MV-4-11 (cell line): ENCODE measurements around the gene PGBD5.
A peak's percentile ranks its signal among the peaks of the same experiment; 100 is the strongest.
"Not testable (repeated sequence)": the region's sequence is repeated elsewhere in the genome, so short reads cannot be mapped to it uniquely, and the experiment has no call there.

ENCODE experiments used
- DNase-seq: peaks from one replicate; lab custom pipeline; 2025; lab: John Stamatoyannopoulos, UW

The PGBD5 gene

GRCh38 chr1:230424391-230425251 is 1.5 kb downstream of the PGBD5 start:
- peak; percentile 77 for DNase-seq

GRCh38 chr1:230423951-230424350 is 2.2 kb downstream of the PGBD5 start:
- no peak for DNase-seq

GRCh38 chr1:230423261-230423660 is 2.9 kb downstream of the PGBD5 start:
- no peak for DNase-seq

- DNase-seq = no peak
Observed at GRCh38 chr1:230422221-230422981, 3.7 kb downstream of the PGBD5 start.

GRCh38 chr1:230421481-230421880 is 4.7 kb downstream of the PGBD5 start:
- DNase-seq = peak; percentile 45

- DNase-seq = not testable (repeated sequence)
Observed at GRCh38 chr1:230420372-230420771, 5.8 kb downstream of the PGBD5 start.

- DNase-seq = no peak
Observed at GRCh38 chr1:230416430-230416829, 9.7 kb downstream of the PGBD5 start.

DNA sequence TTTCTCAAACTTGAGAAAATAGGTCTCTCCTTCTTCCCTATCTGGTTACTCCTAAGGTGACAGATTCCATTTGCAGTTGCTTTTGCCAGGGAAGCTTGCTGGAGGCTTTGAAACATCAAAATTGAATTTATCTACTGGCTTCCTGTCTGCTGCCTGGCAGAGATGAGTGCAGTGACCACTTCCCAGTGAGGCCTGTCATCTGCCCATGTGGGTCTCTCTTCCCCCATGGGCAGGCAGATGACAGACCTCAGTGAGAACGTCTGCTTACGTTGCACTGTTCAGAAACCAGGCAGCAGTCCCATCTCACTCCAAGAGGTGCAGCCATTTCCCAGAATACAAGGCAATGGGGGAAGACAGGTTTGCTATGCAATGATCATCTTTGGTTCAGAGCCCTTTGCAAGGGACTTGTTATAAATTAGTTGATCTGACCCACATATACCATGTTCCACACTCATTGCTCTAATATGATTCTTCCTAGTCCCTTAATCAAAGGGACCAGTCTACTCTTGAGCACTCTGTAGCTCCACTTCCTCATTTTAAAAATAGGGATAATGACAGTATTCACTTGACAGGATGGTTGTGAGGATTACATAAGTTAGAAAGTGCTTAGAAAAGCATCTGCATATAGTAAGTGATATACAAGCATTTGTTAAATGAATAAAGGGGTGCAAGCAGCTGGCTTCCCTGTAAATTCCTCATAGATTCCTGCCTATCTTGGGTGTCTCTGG is 10.6 kb downstream of the PGBD5 start:
- peak; percentile 89 for DNase-seq

GRCh38 chr1:230414694-230415093 is 11.4 kb downstream of the PGBD5 start:
- no peak for DNase-seq

GRCh38 chr1:230414102-230414501 is 12.0 kb downstream of the PGBD5 start:
- DNase-seq = no peak

DNA sequence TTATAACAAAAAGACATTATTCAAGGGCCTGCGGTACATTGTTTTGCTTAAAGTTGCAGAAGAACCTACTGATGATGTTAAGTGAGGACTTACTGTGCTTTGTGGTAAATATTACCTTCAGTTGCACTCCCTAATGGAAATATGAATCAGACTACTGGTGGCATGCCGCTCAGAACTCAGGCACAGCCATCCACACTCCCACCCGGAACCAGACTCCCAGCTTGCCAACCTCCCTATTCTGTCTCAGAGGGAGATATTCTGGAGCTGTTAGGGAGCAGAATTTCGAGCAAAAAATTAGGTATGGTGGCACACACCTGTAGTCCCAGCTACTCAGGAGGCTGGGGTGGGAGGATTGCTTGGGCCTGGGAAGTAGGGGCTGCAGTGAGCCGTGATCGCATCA is 13.1 kb downstream of the PGBD5 start:
- DNase-seq = no peak

DNA sequence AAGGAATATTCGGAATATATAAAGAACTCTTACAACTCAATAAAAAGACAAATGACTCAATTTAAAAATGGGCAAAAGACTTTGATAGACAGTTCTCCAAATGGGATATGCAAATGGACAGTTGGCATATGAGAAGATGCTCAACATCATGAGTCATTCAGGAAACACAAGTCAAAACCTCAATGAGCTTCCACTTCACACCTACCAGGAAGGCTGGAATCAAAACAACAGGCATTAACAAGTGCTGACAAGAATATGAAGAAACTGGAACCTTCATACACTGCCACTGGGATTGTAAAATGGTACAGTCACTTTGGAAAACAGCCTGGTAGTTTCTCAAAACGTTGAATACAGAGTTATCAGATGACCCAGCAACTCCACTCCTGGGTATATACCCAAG is 17.2 kb downstream of the PGBD5 start:
- no peak for DNase-seq

DNA sequence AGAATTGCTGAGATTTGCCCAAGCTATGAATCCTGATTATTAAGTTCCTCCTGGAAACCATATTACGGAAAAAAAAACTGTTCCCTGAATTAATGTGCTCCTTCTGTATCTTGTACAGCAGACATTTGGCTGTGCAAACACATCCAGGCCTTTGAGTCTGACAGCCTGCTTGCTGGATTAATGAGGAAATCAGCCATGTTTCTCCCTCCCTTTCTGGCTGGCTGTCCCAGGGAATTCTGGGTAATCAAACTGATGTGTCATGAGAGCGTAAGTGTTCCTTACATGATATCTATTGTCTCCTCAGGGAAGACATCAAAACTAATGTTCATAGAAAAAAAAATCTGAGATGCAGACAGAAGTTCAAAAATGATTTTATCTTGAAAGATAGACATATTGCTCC is 18.8 kb downstream of the PGBD5 start:
- no peak for DNase-seq

- peak; percentile 69 for DNase-seq
Observed at GRCh38 chr1:230406727-230407126, 19.4 kb downstream of the PGBD5 start.

GRCh38 chr1:230403442-230403841 is 22.7 kb downstream of the PGBD5 start:
- no peak for DNase-seq

DNA sequence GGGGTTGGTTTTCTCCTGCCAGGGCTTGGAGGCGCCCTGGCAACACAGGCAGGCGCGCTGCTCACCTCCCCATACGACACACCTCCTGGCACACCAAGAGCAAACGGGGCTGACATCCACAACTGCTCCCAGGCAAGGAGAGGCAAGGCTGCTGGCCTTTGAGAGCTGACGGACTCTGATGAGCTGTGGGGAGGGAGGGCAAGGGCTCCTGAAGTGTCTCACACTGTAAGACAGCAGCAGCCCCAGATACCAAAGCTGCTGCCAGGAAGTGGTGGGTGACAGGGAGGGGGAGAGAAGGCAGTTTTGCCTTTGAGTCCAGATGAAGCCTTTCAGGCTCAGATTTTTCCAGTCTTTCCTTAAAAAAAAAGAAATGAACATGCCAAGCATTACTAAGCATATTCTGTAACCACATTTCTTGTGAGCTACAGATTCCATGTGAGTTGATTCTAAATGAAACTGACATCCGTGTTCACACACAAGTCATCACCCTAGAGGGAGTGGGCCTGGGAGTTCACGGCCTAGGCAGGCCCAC is 24.3 kb downstream of the PGBD5 start:
- no peak for DNase-seq

DNA sequence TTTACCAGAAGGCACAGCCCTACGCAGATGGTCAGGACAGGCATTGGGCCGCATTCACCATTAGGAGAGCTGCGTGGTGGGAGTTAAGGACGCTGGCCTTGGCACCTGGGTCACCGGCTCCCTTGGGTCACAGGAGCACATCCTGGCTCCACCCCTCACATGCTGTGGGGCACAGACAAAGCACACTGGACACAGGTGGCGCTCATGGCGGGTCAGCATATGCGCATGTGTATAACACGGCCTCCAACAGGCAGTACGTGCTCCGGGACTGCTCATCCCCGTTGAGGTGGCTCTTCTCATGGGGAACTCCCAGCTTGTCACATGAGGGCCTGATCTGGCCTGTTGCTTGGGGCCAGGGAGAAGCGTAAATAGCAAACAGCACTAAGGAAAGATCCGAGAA is 25.0 kb downstream of the PGBD5 start:
- no peak for DNase-seq

DNA sequence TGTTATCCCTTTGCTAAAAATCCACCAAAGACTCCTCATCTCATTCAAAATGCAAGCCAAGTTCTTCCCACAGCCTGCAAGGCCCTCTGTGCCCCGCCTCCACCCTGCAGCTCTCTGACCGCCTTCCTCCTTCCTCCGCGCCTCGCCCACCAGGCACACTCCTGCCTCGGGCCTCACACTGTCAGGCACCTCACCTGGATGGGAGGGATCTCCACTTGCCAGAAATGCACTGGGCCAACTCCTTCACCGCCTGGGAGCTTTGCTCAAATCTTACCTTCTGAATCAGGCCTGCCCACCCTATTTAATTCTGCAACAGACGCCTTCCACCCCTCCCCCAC is 26.2 kb downstream of the PGBD5 start:
- DNase-seq = no peak

DNA sequence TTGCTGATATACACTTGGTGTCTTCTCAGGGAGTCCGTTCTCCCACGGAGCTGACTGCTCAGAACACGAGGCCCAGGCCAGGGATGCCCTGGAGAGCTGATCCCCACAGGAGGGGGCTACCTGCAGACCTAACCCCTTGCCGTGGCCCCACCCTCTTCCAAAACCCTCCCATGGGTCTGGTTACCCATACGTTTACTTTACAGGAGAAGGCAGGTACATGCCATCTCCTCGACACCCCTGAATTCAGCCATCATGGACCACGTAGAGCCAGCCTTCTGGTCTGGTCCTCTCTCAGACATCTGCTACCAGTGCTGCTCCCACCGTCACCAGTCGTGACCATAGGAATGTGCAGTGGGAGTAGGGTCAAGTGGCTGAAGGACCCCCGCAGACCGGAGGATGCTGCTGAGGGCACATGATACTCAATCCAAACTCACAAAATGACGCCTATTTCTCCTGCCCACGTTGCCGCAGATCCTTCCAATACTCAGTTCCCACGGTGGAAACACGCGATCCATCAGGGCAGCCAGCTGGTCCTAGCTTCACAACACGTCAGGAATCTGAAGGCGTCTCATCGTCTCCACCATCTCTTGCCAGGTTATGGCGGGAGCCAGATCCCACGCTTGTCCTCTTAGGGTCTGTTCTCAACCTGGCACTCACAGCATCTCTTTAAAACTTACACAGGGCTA is 26.7 kb downstream of the PGBD5 start:
- no peak for DNase-seq

DNA sequence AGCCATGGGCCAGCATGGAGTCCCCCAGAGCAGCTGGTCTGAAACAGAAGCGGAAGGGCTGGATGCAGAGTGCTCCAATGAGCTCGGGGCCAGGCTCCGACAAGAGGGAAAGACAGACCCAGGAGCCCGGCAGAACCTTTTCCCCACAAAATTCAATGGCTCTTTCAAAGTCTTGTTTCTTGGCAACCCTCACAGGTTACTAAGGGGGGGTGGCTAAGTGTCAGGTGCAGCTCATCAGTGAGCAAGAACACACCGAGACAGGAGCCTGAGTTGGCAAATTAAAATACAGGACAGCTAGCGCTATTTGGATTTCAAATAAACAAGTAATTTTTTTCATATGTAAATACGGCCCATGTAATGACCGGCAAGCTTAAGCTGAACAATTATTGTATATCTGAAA is 27.3 kb downstream of the PGBD5 start:
- DNase-seq = no peak

DNA sequence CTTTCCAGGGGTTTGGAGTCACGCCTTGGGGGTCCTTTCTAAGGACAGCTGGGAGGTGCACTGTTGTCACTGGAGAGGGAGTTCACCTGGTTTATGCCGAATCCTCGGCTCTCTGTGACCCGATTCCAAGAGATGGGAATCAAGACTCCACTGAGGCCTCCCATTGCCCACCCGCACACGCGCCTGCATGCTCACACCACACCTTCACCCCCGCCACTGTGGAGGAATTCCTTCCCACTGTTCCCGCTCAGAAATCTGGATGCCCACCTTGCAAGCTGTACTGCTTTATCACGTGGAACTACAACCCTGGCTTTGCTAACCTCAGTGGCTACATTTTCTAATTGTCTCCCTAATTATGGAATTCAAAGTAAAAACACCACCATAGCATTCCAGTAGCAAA is 29.2 kb downstream of the PGBD5 start:
- DNase-seq = no peak

DNA sequence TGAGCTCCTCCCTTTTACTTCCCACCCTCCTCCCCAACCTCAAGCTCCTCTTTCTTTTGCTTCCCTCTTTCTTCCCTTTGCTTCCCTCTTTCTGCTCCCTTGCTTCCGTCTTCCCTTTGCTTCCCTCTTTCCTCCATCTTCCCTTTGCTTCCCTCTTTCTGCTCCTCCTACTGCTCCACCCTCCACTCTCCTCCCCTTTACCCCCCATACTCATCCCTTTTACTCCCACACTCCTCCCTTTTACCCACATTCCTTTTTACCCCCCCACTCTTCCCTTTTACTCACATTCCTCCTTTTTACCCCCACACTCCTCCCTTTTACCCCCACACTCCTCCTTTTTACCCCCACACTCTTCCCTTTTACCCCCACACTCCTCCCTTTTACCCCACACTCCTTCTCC is 30.2 kb downstream of the PGBD5 start:
- no peak for DNase-seq
